OCI-LY1 (cell line): ENCODE measurements around the gene AFM.

Source experiments
- EZH2 ChIP-seq: fragments of 200-600 bp; sonication (generic), shearing (Covaris generic); IDR thresholded peaks from 2 replicates; pipeline ENCODE4 v1.8.0; 2017; ENCODE audit warnings: borderline replicate concordance, mixed run types, mild to moderate bottlenecking, antibody characterized with exemption, low read length, moderate library complexity, mixed read lengths
- TF ChIP-seq, protein P1 (sequence below): fragments of 200-600 bp; sonication (generic), shearing (Covaris generic); IDR thresholded peaks from 2 replicates; pipeline ENCODE4 v1.5.1; 2017; ENCODE audit warnings: mild to moderate bottlenecking, antibody characterized with exemption, low read length, moderate library complexity, mixed read lengths

DNA sequence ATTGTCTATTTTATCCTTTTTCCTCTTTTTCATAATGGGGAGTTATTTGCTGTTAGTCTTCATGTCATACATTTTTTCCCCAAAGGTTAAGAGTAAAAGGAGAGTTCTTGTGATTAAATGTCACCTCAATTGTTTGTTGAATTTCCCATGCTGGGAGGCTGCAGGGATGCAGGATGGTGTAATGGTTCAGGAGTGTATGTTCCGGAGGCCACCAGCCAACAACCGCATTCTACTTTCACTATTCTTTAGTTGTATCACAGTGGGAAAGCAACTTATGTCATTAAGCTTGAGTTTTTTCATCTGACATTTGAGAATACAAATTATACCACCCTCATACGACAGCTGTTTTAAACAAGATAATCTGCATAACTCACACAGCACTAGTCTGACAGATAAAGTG, 30.1 kb upstream of the AFM start:
- TF ChIP-seq, protein P1, sequence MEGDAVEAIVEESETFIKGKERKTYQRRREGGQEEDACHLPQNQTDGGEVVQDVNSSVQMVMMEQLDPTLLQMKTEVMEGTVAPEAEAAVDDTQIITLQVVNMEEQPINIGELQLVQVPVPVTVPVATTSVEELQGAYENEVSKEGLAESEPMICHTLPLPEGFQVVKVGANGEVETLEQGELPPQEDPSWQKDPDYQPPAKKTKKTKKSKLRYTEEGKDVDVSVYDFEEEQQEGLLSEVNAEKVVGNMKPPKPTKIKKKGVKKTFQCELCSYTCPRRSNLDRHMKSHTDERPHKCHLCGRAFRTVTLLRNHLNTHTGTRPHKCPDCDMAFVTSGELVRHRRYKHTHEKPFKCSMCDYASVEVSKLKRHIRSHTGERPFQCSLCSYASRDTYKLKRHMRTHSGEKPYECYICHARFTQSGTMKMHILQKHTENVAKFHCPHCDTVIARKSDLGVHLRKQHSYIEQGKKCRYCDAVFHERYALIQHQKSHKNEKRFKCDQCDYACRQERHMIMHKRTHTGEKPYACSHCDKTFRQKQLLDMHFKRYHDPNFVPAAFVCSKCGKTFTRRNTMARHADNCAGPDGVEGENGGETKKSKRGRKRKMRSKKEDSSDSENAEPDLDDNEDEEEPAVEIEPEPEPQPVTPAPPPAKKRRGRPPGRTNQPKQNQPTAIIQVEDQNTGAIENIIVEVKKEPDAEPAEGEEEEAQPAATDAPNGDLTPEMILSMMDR: no peak
- TF ChIP-seq EZH2: no peak
